Measurements from ENCODE around the gene POU2AF3.
"Not testable (repeated sequence)": the region's sequence is repeated elsewhere in the genome, so short reads cannot be mapped to it uniquely, and the experiment has no call there.

The POU2AF3 gene

GRCh38 chr11:111301004-111301841 lies 2.9 kb downstream of the POU2AF3 start:
- no peak for DNase-seq (ENCODE audit: low read depth in 2 of 2)

- DNase-seq (ENCODE audit: low read depth in 2 of 2), result no peak
Measured at GRCh38 chr11:111301842-111302118, 3.4 kb downstream of the POU2AF3 start.

GRCh38 chr11:111302298-111302697 lies 4.0 kb downstream of the POU2AF3 start:
- DNase-seq (ENCODE audit: low read depth in 2 of 2), result no peak

- no peak for DNase-seq (ENCODE audit: low read depth in 2 of 2)
Measured at GRCh38 chr11:111303461-111303860, 5.1 kb downstream of the POU2AF3 start.

- DNase-seq (ENCODE audit: low read depth in 2 of 2), result no peak
Measured at GRCh38 chr11:111305162-111305802, 6.9 kb downstream of the POU2AF3 start.

GRCh38 chr11:111305876-111306275 lies 7.5 kb downstream of the POU2AF3 start:
- DNase-seq (ENCODE audit: low read depth in 2 of 2), result no peak

- no peak for DNase-seq (ENCODE audit: low read depth in 2 of 2)
Measured at GRCh38 chr11:111306321-111306720, 8.0 kb downstream of the POU2AF3 start.

- no peak for DNase-seq (ENCODE audit: low read depth in 2 of 2)
Measured at GRCh38 chr11:111307472-111308108, 9.2 kb downstream of the POU2AF3 start.

- DNase-seq (ENCODE audit: low read depth in 2 of 2), result no peak
Measured at GRCh38 chr11:111308140-111308539, 9.8 kb downstream of the POU2AF3 start.

- no peak for DNase-seq (ENCODE audit: low read depth in 2 of 2)
Measured at GRCh38 chr11:111309215-111309915, 11.0 kb downstream of the POU2AF3 start.

- no peak for DNase-seq (ENCODE audit: low read depth in 2 of 2)
Measured at GRCh38 chr11:111310088-111310487, 11.7 kb downstream of the POU2AF3 start.

GRCh38 chr11:111310723-111311122 lies 12.4 kb downstream of the POU2AF3 start:
- no peak for DNase-seq (ENCODE audit: low read depth in 2 of 2)

- DNase-seq (ENCODE audit: low read depth in 2 of 2), result no peak
Measured at GRCh38 chr11:111312076-111312475, 13.7 kb downstream of the POU2AF3 start.

- DNase-seq (ENCODE audit: low read depth in 2 of 2), result no peak
Measured at GRCh38 chr11:111319296-111319695, 20.9 kb downstream of the POU2AF3 start.

GRCh38 chr11:111320199-111320598 lies 21.9 kb downstream of the POU2AF3 start:
- not testable (repeated sequence) for DNase-seq (ENCODE audit: low read depth in 2 of 2)

GRCh38 chr11:111320728-111321568 lies 22.6 kb downstream of the POU2AF3 start:
- DNase-seq (ENCODE audit: low read depth in 2 of 2), result no peak

GRCh38 chr11:111322534-111322933 lies 24.2 kb downstream of the POU2AF3 start:
- no peak for DNase-seq (ENCODE audit: low read depth in 2 of 2)

- DNase-seq (ENCODE audit: low read depth in 2 of 2), result no peak
Measured at GRCh38 chr11:111324277-111324720, 26.0 kb downstream of the POU2AF3 start.

- no peak for DNase-seq (ENCODE audit: low read depth in 2 of 2)
Measured at GRCh38 chr11:111325259-111325658, 26.9 kb downstream of the POU2AF3 start.

- DNase-seq (ENCODE audit: low read depth in 2 of 2), result no peak
Measured at GRCh38 chr11:111326824-111327223, 28.5 kb downstream of the POU2AF3 start.

- DNase-seq (ENCODE audit: low read depth in 2 of 2), result no peak
Measured at GRCh38 chr11:111327908-111328624, 29.7 kb downstream of the POU2AF3 start.

Data from activated CD8-positive, alpha-beta memory T cell treated with anti-CD3 and anti-CD28 coated beads for 4 hours (primary cell).